Measurements from ENCODE around the gene WASHC3. TPM values are rescaled to one million over a fixed set of nuclear protein-coding genes. Genes with fewer than 3 reads are reported as not detected.

Gene WASHC3
- total and polyA plus RNA-seq, 2 experiments from 2014 or later: 6.6 to 24.6 TPM

DNA sequence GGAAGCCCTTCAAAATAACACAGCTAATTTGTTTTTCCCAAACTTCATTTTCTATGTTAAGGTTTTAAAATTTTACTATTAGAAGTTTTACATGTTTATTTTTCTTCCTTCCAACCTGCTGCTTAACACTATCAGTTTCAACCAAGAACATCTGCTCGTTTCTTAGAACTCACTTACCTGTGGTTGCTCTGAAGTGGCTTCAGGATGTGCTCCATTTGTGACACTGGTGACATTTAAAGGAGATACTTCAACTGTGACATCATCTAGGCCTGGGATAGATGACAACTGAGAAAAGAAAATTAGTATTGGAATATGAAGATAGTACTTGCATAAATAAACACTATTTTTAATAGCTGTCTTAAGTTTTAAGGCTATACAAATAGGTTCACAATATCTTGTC is 17.9 kb downstream of the WASHC3 start:
- H3K36me3 ChIP-seq (ENCODE audit: insufficient read depth): no peaks in the 10 kb centered on the region
- H3K9me2 ChIP-seq (ENCODE audit: insufficient read depth): no peaks in the 10 kb centered on the region
- no peak overlapping the region for H3K4me2 ChIP-seq
- H2AFZ ChIP-seq: no peak overlapping the region
- H3K4me3 ChIP-seq: no peak overlapping the region
- DNase-seq (ENCODE audit: low spot score): no peak
- H3F3A ChIP-seq (replicated peaks; ENCODE audit: low read depth): no peaks in the 10 kb centered on the region
- no peaks in the 10 kb centered on the region for H4K20me1 ChIP-seq (replicated peaks; ENCODE audit: insufficient read depth)
- H3K4me1 Mint-ChIP-seq: no peaks in the 10 kb centered on the region
- no peak overlapping the region for H3K27ac ChIP-seq (ENCODE audit: low read depth)
- no peaks in the 10 kb centered on the region for H3K4me1 ChIP-seq (ENCODE audit: insufficient read depth)
- H3K27ac Mint-ChIP-seq: no peak overlapping the region
- no peaks in the 10 kb centered on the region for H3K27me3 ChIP-seq (ENCODE audit: insufficient read depth)
- H3K27me3 Mint-ChIP-seq (ENCODE audit: insufficient read depth, low read depth, poor library complexity): no peaks in the 10 kb centered on the region
- no peaks in the 10 kb centered on the region for H3K9me3 Mint-ChIP-seq
- ATAC-seq: no peak
- no peaks in the 10 kb centered on the region for H3K79me2 ChIP-seq (replicated peaks; ENCODE audit: insufficient read depth)
- TF ChIP-seq JUNB (IDR thresholded peaks at IDR 0.05; ENCODE audit: unreplicated experiment): no peak
- TF ChIP-seq, protein P1, sequence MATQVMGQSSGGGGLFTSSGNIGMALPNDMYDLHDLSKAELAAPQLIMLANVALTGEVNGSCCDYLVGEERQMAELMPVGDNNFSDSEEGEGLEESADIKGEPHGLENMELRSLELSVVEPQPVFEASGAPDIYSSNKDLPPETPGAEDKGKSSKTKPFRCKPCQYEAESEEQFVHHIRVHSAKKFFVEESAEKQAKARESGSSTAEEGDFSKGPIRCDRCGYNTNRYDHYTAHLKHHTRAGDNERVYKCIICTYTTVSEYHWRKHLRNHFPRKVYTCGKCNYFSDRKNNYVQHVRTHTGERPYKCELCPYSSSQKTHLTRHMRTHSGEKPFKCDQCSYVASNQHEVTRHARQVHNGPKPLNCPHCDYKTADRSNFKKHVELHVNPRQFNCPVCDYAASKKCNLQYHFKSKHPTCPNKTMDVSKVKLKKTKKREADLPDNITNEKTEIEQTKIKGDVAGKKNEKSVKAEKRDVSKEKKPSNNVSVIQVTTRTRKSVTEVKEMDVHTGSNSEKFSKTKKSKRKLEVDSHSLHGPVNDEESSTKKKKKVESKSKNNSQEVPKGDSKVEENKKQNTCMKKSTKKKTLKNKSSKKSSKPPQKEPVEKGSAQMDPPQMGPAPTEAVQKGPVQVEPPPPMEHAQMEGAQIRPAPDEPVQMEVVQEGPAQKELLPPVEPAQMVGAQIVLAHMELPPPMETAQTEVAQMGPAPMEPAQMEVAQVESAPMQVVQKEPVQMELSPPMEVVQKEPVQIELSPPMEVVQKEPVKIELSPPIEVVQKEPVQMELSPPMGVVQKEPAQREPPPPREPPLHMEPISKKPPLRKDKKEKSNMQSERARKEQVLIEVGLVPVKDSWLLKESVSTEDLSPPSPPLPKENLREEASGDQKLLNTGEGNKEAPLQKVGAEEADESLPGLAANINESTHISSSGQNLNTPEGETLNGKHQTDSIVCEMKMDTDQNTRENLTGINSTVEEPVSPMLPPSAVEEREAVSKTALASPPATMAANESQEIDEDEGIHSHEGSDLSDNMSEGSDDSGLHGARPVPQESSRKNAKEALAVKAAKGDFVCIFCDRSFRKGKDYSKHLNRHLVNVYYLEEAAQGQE (IDR thresholded peaks at IDR 0.05; ENCODE audit: unreplicated experiment): no peak
- no peak for TF ChIP-seq STAT1 (IDR thresholded peaks at IDR 0.05; ENCODE audit: unreplicated experiment)
- TF ChIP-seq ZNF331 (CRISPR knock-in tag; IDR thresholded peaks at IDR 0.05; ENCODE audit: low read depth): no peak
- no peak for TF ChIP-seq EZH2phosphoT487 (IDR thresholded peaks at IDR 0.05; ENCODE audit: unreplicated experiment)
- TF ChIP-seq, protein P2, sequence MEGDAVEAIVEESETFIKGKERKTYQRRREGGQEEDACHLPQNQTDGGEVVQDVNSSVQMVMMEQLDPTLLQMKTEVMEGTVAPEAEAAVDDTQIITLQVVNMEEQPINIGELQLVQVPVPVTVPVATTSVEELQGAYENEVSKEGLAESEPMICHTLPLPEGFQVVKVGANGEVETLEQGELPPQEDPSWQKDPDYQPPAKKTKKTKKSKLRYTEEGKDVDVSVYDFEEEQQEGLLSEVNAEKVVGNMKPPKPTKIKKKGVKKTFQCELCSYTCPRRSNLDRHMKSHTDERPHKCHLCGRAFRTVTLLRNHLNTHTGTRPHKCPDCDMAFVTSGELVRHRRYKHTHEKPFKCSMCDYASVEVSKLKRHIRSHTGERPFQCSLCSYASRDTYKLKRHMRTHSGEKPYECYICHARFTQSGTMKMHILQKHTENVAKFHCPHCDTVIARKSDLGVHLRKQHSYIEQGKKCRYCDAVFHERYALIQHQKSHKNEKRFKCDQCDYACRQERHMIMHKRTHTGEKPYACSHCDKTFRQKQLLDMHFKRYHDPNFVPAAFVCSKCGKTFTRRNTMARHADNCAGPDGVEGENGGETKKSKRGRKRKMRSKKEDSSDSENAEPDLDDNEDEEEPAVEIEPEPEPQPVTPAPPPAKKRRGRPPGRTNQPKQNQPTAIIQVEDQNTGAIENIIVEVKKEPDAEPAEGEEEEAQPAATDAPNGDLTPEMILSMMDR (conservative IDR thresholded peaks at IDR 0.05; ENCODE audit: low read depth in 2 of 2): no peak
- TF ChIP-seq POLR2AphosphoS5 (IDR thresholded peaks at IDR 0.05; ENCODE audit: low read depth): no peak
- TF ChIP-seq NANOG (IDR thresholded peaks at IDR 0.05; ENCODE audit: borderline replicate concordance): no peak
- TF ChIP-seq CREB1 (CRISPR knock-in tag; IDR thresholded peaks at IDR 0.05; ENCODE audit: low read depth): no peak
- no peak for TF ChIP-seq ZNF114 (CRISPR knock-in tag; IDR thresholded peaks at IDR 0.05)
- TF ChIP-seq, protein P3, sequence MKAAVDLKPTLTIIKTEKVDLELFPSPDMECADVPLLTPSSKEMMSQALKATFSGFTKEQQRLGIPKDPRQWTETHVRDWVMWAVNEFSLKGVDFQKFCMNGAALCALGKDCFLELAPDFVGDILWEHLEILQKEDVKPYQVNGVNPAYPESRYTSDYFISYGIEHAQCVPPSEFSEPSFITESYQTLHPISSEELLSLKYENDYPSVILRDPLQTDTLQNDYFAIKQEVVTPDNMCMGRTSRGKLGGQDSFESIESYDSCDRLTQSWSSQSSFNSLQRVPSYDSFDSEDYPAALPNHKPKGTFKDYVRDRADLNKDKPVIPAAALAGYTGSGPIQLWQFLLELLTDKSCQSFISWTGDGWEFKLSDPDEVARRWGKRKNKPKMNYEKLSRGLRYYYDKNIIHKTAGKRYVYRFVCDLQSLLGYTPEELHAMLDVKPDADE (IDR thresholded peaks at IDR 0.05): no peak
- H3K36me3 Mint-ChIP-seq (ENCODE audit: low read depth): no peaks in the 10 kb centered on the region
- no peak overlapping the region for H3K4me3 Mint-ChIP-seq
